K562 (cell line): ENCODE data around the gene COL13A1. TPM values are rescaled to one million over a fixed set of nuclear protein-coding genes. Genes with fewer than 3 reads are reported as not detected.

Experiments
- ATAC-seq: fragments of 200-7000 bp; cut with Tn5 transposase; 3 replicates; pipeline ENCODE4 v1.9.1; 2020; ENCODE audit warnings: moderate library complexity
- BruUV-seq: library from RNA; stranded (reverse); fragments of 400-500 nt; replicated peaks from 2 replicates; lab custom pipeline; 2021; lab: Mats Ljungman, UMichigan
- CTCF ChIA-PET: fragments of 300-600 bp; formaldehyde crosslinking; extraction: SDS; loops from one replicate; lab custom pipeline; 2021; ENCODE audit warnings: low intra/inter-chr PET ratio; lab: Yijun Ruan, JAX
- POLR2A ChIA-PET: fragments of 300-600, 350-650 bp; sonication (Branson Sonifier 250); formaldehyde crosslinking; extraction: SDS; loops from one replicate; lab custom pipeline; 2021; ENCODE audit warnings: antibody characterized with exemption, inconsistent platforms; lab: Yijun Ruan, JAX
- DNase-seq, 4 experiments: peaks; one replicate each; pipeline versions ENCODE4 v3.0.0 to v3.0.0-alpha.2; 2011 to 2018; ENCODE audit warnings: low spot score in 3 of 4, mixed read lengths in 3 of 4; ENCODE audit errors: extremely low read depth in 1 of 4
- FAIRE-seq: peaks from 2 replicates; lab custom pipeline; 2011; peaks lifted over from hg19 to GRCh38; lab: Jason Lieb, UNC
- H2AFZ ChIP-seq: 2 replicates; pipeline ENCODE4 v1.6.0; 2011; ENCODE audit warnings: low read depth, low read length, control low read depth, inconsistent platforms
- H3K27ac ChIP-seq: fragments of 200-600 bp; 3 replicates; pipeline ENCODE4 v1.8.0; 2011; ENCODE audit warnings: low read depth, mild to moderate bottlenecking, control low read depth, inconsistent platforms, low read length, moderate library complexity, mixed read lengths; ENCODE audit errors: extremely low read depth
- H3K27me3 ChIP-seq, 2 experiments: fragments of 300-600 bp in 1 of 2; 2 replicates in 1 of 2; 3 replicates in 1 of 2; pipeline versions ENCODE4 v1.6.0 to v1.8.0; 2011; ENCODE audit warnings: inconsistent platforms in 2 of 2, low read length in 2 of 2, mild to moderate bottlenecking in 1 of 2, mixed read lengths in 1 of 2, moderate library complexity in 1 of 2; ENCODE audit not compliant: control insufficient read depth in 2 of 2, insufficient read depth in 2 of 2
- H3K36me3 ChIP-seq: fragments of 300-600 bp; 3 replicates; pipeline ENCODE4 v1.8.0; 2011; ENCODE audit warnings: mild to moderate bottlenecking, low read length, inconsistent platforms; ENCODE audit not compliant: control insufficient read depth, insufficient read depth
- H3K4me1 ChIP-seq, 2 experiments: fragments of 200-600 bp in 1 of 2; replicated peaks in 1 of 2; 2 replicates in 1 of 2; 3 replicates in 1 of 2; pipeline versions ENCODE4 v1.5.1 to v1.8.0; 2011; ENCODE audit warnings: inconsistent platforms in 2 of 2, low read length in 2 of 2, mild to moderate bottlenecking in 1 of 2, mixed read lengths in 1 of 2, moderate library complexity in 1 of 2; ENCODE audit not compliant: control insufficient read depth in 2 of 2, insufficient read depth in 2 of 2
- H3K4me2 ChIP-seq: 2 replicates; pipeline ENCODE4 v1.6.1; 2011; ENCODE audit warnings: low read length, control low read depth, inconsistent platforms, mixed read lengths; ENCODE audit not compliant: insufficient read depth
- H3K4me3 ChIP-seq: fragments of 200-600 bp; sonication (generic), shearing (Covaris generic); 2 replicates; pipeline ENCODE4 v1.5.1; 2016; ENCODE audit warnings: control low read depth, inconsistent platforms
- H3K79me2 ChIP-seq: fragments of 200-600 bp; 3 replicates; pipeline ENCODE4 v1.8.0; 2011; ENCODE audit warnings: low read length, inconsistent platforms; ENCODE audit not compliant: control insufficient read depth, insufficient read depth
- H3K9ac ChIP-seq, 2 experiments: 2 replicates each; pipeline versions ENCODE4 v1.6.0 to v1.6.1; 2011; ENCODE audit warnings: low read depth in 2 of 2, low read length in 2 of 2, control low read depth in 1 of 2, inconsistent platforms in 1 of 2, mild to moderate bottlenecking in 1 of 2, mixed read lengths in 1 of 2; ENCODE audit not compliant: insufficient read depth in 1 of 2
- H3K9me1 ChIP-seq: one replicate; pipeline ENCODE4 v1.6.0; 2011; ENCODE audit warnings: inconsistent platforms, mild to moderate bottlenecking, low read length, moderate library complexity; ENCODE audit not compliant: control insufficient read depth, insufficient read depth
- H3K9me3 ChIP-seq: replicated peaks from 2 replicates; pipeline ENCODE4 v1.5.1; 2011; ENCODE audit warnings: low read depth, low read length, inconsistent platforms; ENCODE audit not compliant: control insufficient read depth, insufficient read depth
- H4K20me1 ChIP-seq: replicated peaks from 2 replicates; pipeline ENCODE4 v1.6.1; 2011; ENCODE audit warnings: low read length, inconsistent platforms, mixed read lengths; ENCODE audit not compliant: control insufficient read depth, insufficient read depth
- KAT8 ChIP-seq: fragments of 450-650 bp; IDR thresholded peaks from 2 replicates; pipeline ENCODE4 v1.6.1; 2016; ENCODE audit warnings: low read depth, mild to moderate bottlenecking
- MCM3 ChIP-seq: fragments of 450-650 bp; IDR thresholded peaks from 2 replicates; pipeline ENCODE4 v1.6.1; 2016
- SP1 ChIP-seq: sonication (generic); formaldehyde crosslinking; IDR thresholded peaks from 2 replicates; pipeline ENCODE4 v1.8.1; 2022; ENCODE audit warnings: mild to moderate bottlenecking, missing genetic modification reagents
- STAT5B ChIP-seq: fragments of 250-450 bp; sonication (Bioruptor Pico); IDR thresholded peaks from 2 replicates; pipeline ENCODE4 v1.8.0; 2021; ENCODE audit warnings: mild to moderate bottlenecking, inconsistent platforms
- TRIM24 ChIP-seq, 2 experiments: fragments of 450-650 bp; IDR thresholded peaks; 2 replicates each; pipeline ENCODE4 v1.6.1; 2016
- ZFP36 ChIP-seq: fragments of 150-350 bp; IDR thresholded peaks from 2 replicates; pipeline ENCODE4 v1.6.1; 2018; ENCODE audit warnings: low read length, low read depth; ENCODE audit not compliant: partially characterized antibody
- ZNF589 ChIP-seq: fragments of 200-800 bp; sonication (Bioruptor generic); IDR thresholded peaks from 2 replicates; pipeline ENCODE4 v1.6.1; 2016; ENCODE audit warnings: low read depth, missing genetic modification characterization, missing compliant biosample characterization
- ZSCAN32 ChIP-seq: fragments of 450-650 bp; formaldehyde crosslinking; IDR thresholded peaks from 2 replicates; pipeline ENCODE4 v1.4.0; 2020; ENCODE audit warnings: mild to moderate bottlenecking, moderate library complexity
- WGBS: fragments of 100-300 bp; shearing (Covaris generic); methylation state at CpG from one replicate; pipeline ENCODE4 v1.1.6; 2016; ENCODE audit warnings: low coverage, mixed read lengths; ENCODE audit not compliant: insufficient coverage; ENCODE audit errors: missing lambda C conversion rate; 5-methylcytosine and 5-hydroxymethylcytosine counted together
- in situ Hi-C: fragments of 300-500 bp; cut with MboI; formaldehyde crosslinking; loops from 4 replicates; pipeline ENCODE4 v1.15.0; 2018; ENCODE audit warnings: inconsistent platforms, mixed read lengths
- intact Hi-C: fragments of 100-400 bp; cut with micrococcal nuclease; formaldehyde crosslinking; loops from 2 replicates; pipeline ENCODE4 v1.14.2; 2022
- polyA plus RNA-seq, 8 experiments: library from polyadenylated mRNA; depleted of rRNA in 4 of 8; stranded (reverse) in 5 of 8; unstranded in 3 of 8; fragments of >200 nt; fragmentation: Nextera tagmentation in 2 of 8; fragmentation: Illumina TruSeq in 1 of 8; extraction: Ambion mirVana in 2 of 8; extraction: Trizol in 1 of 8; gene quantifications; 2 replicates each; pipeline versions ENCODE4 v1.2.1 to v1.2.3, GENCODE V29; 2011 to 2014; ENCODE audit warnings: inconsistent platforms in 1 of 8, missing spikeins in 1 of 8
- total RNA-seq, 7 experiments: library from RNA; depleted of rRNA in 6 of 7; stranded (reverse); fragments of >200 nt in 6 of 7; fragmentation: Illumina TruSeq in 2 of 7; extraction: Trizol in 2 of 7; gene quantifications; 2 replicates each; pipeline versions ENCODE4 v1.2.1 to v1.2.3, GENCODE V29; 2011 to 2021; ENCODE audit warnings: low replicate concordance in 1 of 7
- TF ChIP-seq, protein P1 (sequence below): sonication (generic); IDR thresholded peaks from 2 replicates; pipeline ENCODE4 v1.6.1; 2016

COL13A1 gene
- total and polyA plus RNA-seq, 9 of the 15 experiments (the other 6 are each of a cell fraction or from before 2014, with no cell fraction given) = not detected

DNA sequence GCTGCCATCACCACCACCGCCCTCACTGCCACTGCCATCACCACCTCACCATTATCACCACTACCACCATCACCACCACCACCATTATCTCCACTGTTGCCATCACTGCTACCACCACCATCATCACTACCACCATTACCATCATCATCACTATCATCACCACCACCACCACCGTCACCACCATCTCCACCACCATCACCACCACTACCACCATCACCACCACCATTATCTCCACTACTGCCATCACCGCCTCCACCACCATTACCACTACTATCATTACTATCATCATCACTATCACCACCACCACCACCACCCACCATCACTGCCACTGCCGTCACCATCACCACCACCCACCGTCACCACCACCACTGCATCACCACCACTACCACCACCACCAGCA, 9.9 kb upstream of the COL13A1 start:
- CTCF ChIA-PET = no interaction called here
- H3K9me1 ChIP-seq = no peaks in the 10 kb centered on the region
- TF ChIP-seq ZSCAN32 (CRISPR knock-in tag) (no peak), KAT8 (no peak), MCM3 (no peak), TRIM24 (IDR thresholded peaks at IDR 0.05) (no peak), ZNF589 (CRISPR knock-in tag) (no peak), ZFP36 (no peak), STAT5B (CRISPR knock-in tag) (no peak), SP1 (CRISPR knock-in tag) (no peak)
- TF ChIP-seq, protein P1, sequence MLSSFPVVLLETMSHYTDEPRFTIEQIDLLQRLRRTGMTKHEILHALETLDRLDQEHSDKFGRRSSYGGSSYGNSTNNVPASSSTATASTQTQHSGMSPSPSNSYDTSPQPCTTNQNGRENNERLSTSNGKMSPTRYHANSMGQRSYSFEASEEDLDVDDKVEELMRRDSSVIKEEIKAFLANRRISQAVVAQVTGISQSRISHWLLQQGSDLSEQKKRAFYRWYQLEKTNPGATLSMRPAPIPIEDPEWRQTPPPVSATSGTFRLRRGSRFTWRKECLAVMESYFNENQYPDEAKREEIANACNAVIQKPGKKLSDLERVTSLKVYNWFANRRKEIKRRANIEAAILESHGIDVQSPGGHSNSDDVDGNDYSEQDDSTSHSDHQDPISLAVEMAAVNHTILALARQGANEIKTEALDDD = no peak
- H3K27ac ChIP-seq = no peak overlapping the region
- no peaks in the 10 kb centered on the region for H3K4me1 ChIP-seq
- 0% methylated on average over 5 of the region's 5 CpGs for WGBS
- no peaks in the 10 kb centered on the region for H3K79me2 ChIP-seq
- FAIRE-seq (no peak), ATAC-seq (no peak), DNase-seq (no peak)
- no peak overlapping the region for H3K9ac ChIP-seq
- intact Hi-C loops (no loop called here), in situ Hi-C loops (no loop called here)
- peaks cover 0 to 9% of the 10 kb centered on the region in 2 experiments; a peak in 1 of 5 replicates for H3K27me3 ChIP-seq
- BruUV-seq = no TSS peak
- no peaks in the 10 kb centered on the region for H3K36me3 ChIP-seq
- H3K4me3 ChIP-seq = no peak overlapping the region
- no peak overlapping the region for H3K4me2 ChIP-seq
- no peaks in the 10 kb centered on the region for H3K9me3 ChIP-seq
- H2AFZ ChIP-seq = no peak overlapping the region
- no peaks in the 10 kb centered on the region for H4K20me1 ChIP-seq
- POLR2A ChIA-PET = no interaction called here
